ENCODE measurements around the gene SLU7. TPM values are rescaled to one million over a fixed set of nuclear protein-coding genes. Genes with fewer than 3 reads are reported as not detected.

Gene SLU7
- total RNA-seq, 6 donors from 2014 or later, result 26.7 to 115 (median 60.7) TPM

- no peaks in the 10 kb centered on the region for H3K9me3 ChIP-seq
- TF ChIP-seq POLR2AphosphoS5 (IDR thresholded peaks at IDR 0.05) (no peak), POLR2A (IDR thresholded peaks at IDR 0.05) (no peak), EP300 (IDR thresholded peaks at IDR 0.05) (no peak), CTCF (IDR thresholded peaks at IDR 0.05) (no peak)
- no peak overlapping the region for H3K4me3 ChIP-seq
- WGBS, 2 donors, result 82 to 88% methylated on average over 9 of the region's 9 CpGs
- H3K27ac ChIP-seq, result no peak overlapping the region
- ATAC-seq (ENCODE audit: low FRiP score in 2 of 2) (no peak), DNase-seq (no peak)
- peaks cover 0 to 5% (median 0%) of the 10 kb centered on the region in 4 donors for H3K4me1 ChIP-seq
- H3K27me3 ChIP-seq, result no peaks in the 10 kb centered on the region
- no peaks in the 10 kb centered on the region for H3K36me3 ChIP-seq
Observed at GRCh38 chr5:160456480-160457177, 37.7 kb upstream of the SLU7 start.

GRCh38 chr5:160455600-160455999, 36.7 kb upstream of the SLU7 start:
- ATAC-seq (ENCODE audit: low FRiP score in 2 of 2) (no peak), DNase-seq (no peak)
- Histone ChIP-seq H3K4me1 (peaks cover 0 to 5% (median 0%) of the 10 kb centered on the region in 4 donors), H3K36me3 (no peaks in the 10 kb centered on the region), H3K4me3 (no peak overlapping the region), H3K27me3 (no peaks in the 10 kb centered on the region), H3K27ac (no peak overlapping the region), H3K9me3 (no peaks in the 10 kb centered on the region)
- 58 to 68% methylated on average over 4 of the region's 4 CpGs for WGBS, 2 donors
- TF ChIP-seq EP300 (IDR thresholded peaks at IDR 0.05) (no peak), POLR2AphosphoS5 (IDR thresholded peaks at IDR 0.05) (no peak), POLR2A (IDR thresholded peaks at IDR 0.05) (no peak), CTCF (IDR thresholded peaks at IDR 0.05) (no peak)

GRCh38 chr5:160453751-160454150, 34.9 kb upstream of the SLU7 start:
- no peaks in the 10 kb centered on the region for H3K9me3 ChIP-seq
- no peak for ATAC-seq (ENCODE audit: low FRiP score in 2 of 2)
- H3K27ac ChIP-seq, result no peak overlapping the region
- 41 to 50% methylated on average over 1 of the region's 1 CpG for WGBS, 2 donors
- peaks cover 0 to 5% (median 0%) of the 10 kb centered on the region in 4 donors for H3K4me1 ChIP-seq
- H3K27me3 ChIP-seq, result no peaks in the 10 kb centered on the region
- TF ChIP-seq POLR2A (IDR thresholded peaks at IDR 0.05), result no peak
- no peak for TF ChIP-seq EP300 (IDR thresholded peaks at IDR 0.05)
- TF ChIP-seq POLR2AphosphoS5 (IDR thresholded peaks at IDR 0.05), result no peak
- no peak for TF ChIP-seq CTCF (IDR thresholded peaks at IDR 0.05)
- DNase-seq, result no peak
- H3K36me3 ChIP-seq, result no peaks in the 10 kb centered on the region
- H3K4me3 ChIP-seq, result no peak overlapping the region

- Histone ChIP-seq H3K27me3 (no peaks in the 10 kb centered on the region), H3K4me1 (peaks cover 0 to 5% (median 0%) of the 10 kb centered on the region in 4 donors), H3K4me3 (no peak overlapping the region), H3K9me3 (no peaks in the 10 kb centered on the region), H3K36me3 (no peaks in the 10 kb centered on the region), H3K27ac (no peak overlapping the region)
- DNase-seq (no peak), ATAC-seq (ENCODE audit: low FRiP score in 2 of 2) (peak in 1 of 2 donors; percentile 45)
- 50 to 51% methylated on average over 6 of the region's 6 CpGs for WGBS, 2 donors
- TF ChIP-seq EP300 (IDR thresholded peaks at IDR 0.05) (no peak), POLR2AphosphoS5 (IDR thresholded peaks at IDR 0.05) (no peak), POLR2A (IDR thresholded peaks at IDR 0.05) (no peak), CTCF (IDR thresholded peaks at IDR 0.05) (no peak)
Observed at GRCh38 chr5:160452795-160453194, 33.9 kb upstream of the SLU7 start.

- Histone ChIP-seq H3K9me3 (no peaks in the 10 kb centered on the region), H3K27ac (peak overlapping the region in 1 of 4 donors; percentile 25), H3K36me3 (no peaks in the 10 kb centered on the region), H3K4me1 (peaks cover 0 to 5% (median 0%) of the 10 kb centered on the region in 4 donors), H3K27me3 (no peaks in the 10 kb centered on the region), H3K4me3 (no peak overlapping the region)
- TF ChIP-seq CTCF (IDR thresholded peaks at IDR 0.05) (no peak), POLR2AphosphoS5 (IDR thresholded peaks at IDR 0.05) (no peak), POLR2A (IDR thresholded peaks at IDR 0.05) (no peak), EP300 (IDR thresholded peaks at IDR 0.05) (no peak)
- no peak for ATAC-seq (ENCODE audit: low FRiP score in 2 of 2)
- no peak for DNase-seq
Observed at GRCh38 chr5:160452036-160452435, 33.2 kb upstream of the SLU7 start.
